Astrocyte (in vitro differentiated cells and primary cell): ENCODE data around the gene FUT6.

Experiments
- CTCF ChIP-seq: IDR thresholded peaks from 2 replicates; pipeline ENCODE4 v1.5.1; 2011; ENCODE audit warnings: low read depth, mild to moderate bottlenecking, inconsistent platforms, low read length, moderate library complexity; ENCODE audit not compliant: insufficient read depth
- EZH2 ChIP-seq: IDR thresholded peaks from 2 replicates; pipeline ENCODE4 v1.6.1; 2012; ENCODE audit warnings: mild to moderate bottlenecking, low read length, inconsistent platforms; ENCODE audit not compliant: insufficient read depth

DNA sequence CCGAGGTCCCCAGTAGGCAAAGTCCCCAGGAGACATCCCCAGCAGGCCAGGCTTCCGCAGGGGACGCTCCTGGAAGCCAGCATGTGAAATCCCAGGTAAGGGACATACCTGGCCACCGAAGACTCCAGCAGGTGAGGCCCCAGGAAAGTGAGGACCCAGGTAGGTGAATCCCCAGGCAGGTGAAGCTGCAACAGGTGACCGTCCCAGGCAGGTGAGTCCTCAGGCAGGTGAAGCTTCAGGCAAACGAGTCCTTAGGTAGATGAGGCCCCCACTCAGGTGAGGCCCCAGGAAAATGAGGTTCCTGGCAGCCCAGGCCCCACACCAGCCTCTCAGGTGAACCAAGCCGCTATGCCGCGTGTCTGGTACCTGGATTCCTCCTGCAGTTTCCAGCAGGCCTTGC lies 8.3 kb downstream of the FUT6 start:
- TF ChIP-seq CTCF (no peak), EZH2 (no peak)
